HG03064 (cell line): ENCODE results near the gene CIB4.

Experiments used
- ATAC-seq: cut with Tn5 transposase; IDR thresholded peaks from one replicate; pipeline ENCODE4 v1.9.1; 2021; ENCODE audit warnings: low read depth; ENCODE audit not compliant: unreplicated experiment

CIB4 gene

DNA sequence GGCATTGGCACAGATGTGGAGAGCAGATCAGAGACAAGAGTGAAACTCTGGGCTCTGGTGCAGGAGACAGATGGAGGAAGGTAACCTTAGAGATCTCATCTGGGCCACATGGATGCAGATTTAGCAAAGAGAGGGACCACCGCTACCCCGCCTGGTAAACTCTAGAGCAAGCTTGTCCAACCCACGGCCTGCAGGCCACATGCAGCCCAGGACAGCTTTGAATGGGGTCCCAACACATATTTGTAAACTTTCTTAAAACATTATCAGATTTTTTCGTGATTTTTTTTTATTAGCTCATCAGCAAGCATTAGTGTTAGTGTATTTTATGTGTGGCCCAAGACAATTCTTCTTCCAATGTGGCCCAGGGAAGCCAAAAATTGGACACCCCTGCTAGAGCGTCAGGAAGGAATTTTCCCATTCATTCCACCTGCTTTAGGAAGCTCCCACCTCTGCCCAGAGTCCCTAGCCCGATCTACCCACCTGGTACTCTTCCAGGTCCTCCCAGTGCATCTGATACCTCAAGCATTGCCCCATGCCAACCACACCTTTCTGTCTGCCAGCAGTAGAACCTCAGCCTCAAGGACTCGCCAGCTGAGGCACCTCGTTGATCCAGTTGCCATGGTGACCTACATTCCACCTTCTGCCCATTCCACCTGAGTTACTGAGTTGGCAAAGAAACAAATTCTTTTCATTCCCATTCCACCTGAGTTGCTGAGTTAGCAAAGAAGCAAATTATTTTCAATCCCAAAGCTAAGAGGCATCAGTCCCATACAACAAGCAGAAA is at the start of gene CIB4:
Gene CIB4, minus strand, starts transcription at position 586 of the 784 bp plus-strand sequence. Its CDS starts 52 bp downstream, at position 534.
- ATAC-seq, result no peak

DNA sequence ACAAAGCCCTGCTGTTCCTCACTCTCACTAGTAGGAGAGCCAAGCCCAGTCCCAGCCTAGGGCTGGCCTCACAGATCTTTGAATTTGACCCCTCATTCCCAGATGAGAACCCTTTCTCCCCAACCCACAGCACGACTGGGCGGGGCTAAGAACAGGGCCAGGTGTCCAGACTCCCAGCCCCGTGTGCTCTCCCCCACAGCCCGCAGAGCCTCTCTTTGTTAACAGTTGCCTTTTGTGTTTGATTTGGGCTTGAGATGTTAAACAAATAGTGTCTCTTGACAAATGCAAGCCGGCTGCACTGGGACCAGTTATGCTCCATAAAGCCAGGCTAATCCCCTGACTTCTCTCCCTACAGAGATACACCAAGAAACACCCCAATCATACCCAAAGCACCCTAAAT is 46.6 kb upstream of the CIB4 start:
- no peak for ATAC-seq

DNA sequence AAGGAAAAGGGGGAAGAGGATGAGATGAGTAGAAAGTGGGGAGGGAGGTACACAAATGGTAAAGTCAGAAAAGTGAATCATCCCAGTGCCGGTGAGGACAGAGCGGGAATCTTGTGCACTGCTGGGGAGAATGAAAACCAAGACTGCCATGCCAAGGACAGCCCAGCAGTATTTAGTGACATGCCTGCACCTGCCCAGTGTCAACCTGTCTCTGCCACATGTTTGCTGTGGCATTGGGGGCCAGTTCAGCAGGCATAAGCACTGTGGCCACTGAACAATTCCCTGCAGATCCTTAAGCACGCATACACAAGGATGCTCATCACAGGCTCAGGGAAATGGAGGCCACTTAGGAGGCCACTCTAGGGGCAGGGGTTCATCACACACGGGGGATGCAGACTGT is 46.2 kb upstream of the CIB4 start:
- ATAC-seq, result no peak

DNA sequence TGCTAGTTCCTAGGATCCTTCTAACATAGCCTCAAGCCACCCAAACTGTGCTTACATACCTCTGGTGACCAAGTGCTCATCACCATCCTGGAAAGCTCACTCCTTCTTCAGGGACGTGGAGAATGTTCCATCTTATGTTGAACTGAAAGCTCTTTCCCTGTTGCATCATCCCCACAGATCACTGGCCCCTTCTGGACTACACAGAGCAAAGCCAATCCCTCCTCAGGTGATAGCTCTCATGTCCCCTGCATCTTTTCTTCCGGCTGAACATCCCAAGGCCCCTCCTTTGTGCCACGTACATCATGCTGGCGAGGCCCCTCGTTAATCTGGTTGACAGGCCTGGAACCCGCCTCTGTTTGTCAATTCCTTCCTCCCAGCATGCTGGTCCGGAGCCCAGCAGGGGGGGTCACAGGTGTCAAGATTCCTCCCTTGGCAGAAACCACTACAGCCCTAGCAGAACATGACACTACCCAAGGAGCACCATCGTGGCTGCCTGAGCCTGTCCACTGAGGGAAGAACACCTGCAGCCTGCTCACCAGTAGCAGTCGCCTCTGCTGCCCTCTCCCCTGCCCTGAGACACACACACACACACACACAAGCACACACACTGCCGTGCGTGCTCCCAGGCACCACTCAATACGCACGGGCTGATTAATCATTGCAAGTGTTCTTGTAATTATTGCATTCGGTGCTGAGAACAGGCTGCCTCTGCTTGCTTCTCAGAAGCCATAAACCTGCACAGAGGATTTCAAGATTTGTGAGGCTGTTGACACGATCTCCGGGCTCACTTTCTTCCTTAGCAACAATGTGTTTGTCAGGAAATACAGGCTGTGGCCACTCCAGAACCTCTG is 45.0 kb upstream of the CIB4 start:
- no peak for ATAC-seq

DNA sequence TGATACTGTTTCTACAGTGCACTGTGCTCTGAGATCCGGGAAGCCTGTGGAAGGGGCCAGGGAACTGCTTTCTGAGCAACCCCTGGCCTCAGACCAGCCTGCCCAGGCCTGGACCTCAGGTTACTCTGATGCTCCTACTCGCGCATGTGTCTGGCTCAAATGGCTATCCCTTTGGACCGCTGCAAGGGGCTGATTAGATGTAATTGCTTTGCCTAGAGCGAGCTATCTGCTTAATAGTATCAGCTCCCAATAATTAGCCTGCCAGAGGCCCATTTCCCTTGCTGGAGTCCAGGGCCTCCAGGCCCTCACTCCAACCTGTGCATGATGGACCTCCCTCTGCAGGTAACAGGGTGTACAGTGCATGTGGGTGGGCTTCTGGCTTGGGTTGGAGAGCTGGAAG is 44.2 kb upstream of the CIB4 start:
- ATAC-seq, result no peak

DNA sequence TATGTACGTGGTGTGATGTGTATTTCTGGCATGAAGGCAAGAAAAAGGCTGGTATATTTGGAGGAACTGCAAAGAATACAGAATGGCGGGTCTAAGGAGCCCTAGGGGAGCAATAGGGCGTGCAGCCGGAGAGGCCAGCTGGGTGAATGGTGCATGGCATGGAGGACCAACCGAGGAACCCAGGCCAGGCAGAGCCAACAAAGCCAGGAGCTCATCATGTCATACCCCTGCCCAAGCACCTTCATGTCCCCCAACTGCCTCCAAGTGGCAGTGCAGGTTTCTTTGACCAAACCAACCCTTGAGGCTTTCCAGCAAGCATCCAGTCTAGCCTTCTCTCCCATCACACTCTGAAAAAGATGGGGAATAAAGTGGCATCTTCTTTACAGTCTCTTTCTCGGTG is 42.4 kb upstream of the CIB4 start:
- no peak for ATAC-seq

DNA sequence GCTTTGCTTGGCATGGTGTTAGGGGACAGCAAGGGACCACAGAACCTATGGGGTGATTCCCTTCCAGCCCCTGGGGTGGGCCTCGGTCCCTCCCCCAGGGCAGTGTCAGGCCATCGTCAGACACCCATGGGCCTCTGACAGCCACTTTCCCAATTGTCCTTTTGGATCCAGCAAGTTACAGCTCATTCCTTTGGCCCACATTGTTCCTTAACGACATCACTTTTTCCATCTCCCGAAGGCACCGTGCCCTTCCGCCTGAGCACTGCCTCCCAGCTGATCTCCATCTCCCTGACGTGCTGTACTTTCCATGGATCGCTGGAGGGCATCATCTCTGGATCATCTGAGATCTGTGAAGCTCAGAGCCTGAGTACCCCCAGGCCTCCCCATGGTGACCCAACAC is 41.0 kb upstream of the CIB4 start:
- no peak for ATAC-seq

DNA sequence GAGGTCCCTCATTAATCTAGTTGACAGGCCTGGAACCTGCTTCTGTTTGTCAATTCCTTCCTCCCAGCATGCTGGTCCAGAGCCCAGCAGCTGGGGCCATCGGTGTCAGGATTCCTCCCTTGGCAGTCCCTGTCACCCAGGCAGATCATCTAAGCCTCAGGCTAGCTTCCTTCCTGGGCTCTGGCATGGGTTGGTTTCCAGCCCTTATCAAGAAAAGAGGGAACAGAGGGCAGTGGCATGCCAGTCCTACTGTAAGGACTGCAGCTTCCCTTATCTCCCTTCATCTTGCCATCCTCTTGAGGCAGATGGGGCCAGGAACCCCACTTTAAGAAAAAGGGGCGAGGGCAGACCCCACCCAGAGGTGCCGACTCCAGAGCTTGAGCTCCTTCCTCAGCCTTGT is 40.5 kb upstream of the CIB4 start:
- no peak for ATAC-seq

DNA sequence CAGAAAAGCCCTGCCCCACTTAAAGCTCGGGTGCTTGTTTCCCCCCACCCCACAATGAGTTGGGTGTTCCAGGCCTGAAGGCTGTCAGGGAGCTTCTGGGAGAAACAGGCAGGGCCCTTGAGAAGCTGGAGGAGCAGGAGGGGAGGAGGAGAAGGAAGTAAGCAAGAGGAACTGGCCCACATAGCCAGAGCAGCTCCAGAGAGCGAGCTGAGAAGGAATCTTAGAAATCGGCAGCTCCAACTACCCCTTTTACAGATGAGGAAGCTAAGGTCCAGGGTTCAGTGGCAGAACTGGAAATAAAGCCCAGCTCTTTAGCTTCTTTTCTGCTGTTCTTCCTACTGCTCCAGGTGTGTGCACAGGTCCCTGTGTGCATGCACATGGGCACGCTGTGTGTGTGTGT is 38.7 kb upstream of the CIB4 start:
- ATAC-seq, result no peak

DNA sequence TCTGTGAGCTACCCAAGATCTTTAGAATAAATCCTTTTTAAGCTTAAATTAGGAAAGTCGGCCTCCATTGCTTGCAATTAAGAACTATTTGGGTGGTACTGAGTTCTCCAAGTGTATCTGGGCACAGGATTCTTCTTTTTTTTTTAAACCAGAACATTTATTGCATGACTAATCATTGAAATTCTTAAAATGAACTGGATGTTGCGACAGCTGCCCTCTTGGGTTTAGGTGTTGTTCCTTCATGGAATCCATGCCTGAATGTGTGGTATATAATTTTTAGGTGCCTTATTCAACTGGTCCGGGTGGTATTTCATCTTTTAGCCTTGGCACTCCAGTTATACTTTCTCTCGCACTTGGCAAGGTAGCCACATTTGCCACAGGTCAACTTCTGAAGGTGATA is 36.9 kb upstream of the CIB4 start:
- ATAC-seq, result no peak

DNA sequence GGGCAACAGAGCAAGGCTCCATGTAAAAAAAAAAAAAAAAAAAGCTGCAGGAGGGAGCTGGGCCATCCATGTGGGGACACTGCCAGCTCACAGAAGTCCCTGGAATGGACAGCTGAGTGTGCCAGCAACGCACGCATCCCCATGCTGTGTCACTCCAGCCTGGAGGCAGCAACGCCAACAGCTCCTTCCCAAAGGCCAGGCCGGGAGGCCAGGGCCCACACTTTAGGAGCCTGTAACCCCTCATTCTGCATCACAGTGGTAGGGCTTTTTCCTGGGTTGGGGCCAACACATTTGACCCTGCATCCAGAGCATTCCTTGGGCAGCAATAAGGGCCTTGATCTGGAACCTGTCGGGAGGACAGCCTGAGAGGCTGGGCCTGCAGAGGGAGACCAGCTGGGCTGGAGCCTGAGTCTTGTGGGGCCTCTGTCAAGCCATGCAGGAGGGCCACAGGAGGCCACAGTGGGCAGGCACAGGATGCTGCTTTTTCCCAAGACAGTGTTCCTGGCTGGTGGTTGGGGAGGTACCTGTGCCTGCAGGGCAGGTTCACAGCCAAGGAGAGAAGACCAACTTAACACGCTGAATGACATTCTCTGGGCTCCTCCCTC is 34.6 kb upstream of the CIB4 start:
- ATAC-seq, result no peak

DNA sequence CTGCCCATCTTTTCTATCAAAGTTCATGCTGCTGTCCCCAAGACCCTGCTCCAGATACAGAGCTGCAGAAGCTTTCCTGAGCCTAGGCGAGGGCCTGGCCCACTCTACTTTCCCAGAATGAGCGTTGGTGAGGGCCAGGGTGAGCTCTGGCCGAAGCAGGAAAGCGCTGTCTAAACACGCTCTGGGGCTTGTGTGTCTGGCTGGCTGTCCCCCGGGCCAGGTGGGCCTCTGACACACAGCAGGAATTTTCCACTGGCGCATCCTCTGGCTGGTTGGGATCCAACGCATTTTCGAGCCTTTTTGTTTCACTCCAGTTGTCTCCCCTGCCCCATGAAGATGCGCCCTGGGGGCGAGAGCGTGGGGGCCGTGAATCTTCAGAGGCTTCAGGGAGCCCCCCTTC is 33.6 kb upstream of the CIB4 start:
- ATAC-seq, result no peak

DNA sequence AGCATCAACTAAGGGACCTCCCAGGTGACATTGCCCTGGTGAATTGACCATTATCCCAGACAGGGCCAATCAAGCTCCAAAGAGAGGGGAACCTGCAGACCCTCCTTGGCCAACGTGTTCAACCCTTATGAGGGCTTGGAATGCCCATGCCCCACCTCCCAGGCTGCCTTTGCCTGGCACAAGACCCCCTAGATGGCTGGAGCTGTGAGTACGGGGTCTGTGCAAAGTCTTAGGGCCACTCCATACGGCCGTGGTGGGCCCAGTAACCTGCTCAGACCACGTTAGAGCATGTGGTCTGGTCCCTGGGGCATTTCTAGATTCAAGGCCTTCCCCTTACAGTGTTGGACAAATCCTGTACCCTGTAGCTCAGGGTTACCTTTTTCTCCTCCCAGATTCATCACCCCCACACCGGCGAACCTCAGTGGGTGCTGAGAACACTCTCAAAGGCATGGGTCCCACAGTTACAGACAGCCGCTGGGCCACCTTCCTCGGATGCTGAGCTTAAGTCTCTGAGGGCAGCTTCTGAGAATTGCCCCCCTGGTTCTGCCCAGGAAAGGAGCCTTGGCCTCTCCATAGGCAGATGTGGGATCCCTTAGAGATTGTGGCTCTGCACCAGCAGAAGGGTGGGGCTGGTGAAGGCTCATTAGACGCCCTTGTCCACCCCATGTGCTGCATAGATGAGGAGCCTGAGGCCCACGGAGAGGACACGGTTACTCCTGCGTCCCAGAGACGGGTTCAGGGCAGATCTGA is 33.0 kb upstream of the CIB4 start:
- no peak for ATAC-seq

DNA sequence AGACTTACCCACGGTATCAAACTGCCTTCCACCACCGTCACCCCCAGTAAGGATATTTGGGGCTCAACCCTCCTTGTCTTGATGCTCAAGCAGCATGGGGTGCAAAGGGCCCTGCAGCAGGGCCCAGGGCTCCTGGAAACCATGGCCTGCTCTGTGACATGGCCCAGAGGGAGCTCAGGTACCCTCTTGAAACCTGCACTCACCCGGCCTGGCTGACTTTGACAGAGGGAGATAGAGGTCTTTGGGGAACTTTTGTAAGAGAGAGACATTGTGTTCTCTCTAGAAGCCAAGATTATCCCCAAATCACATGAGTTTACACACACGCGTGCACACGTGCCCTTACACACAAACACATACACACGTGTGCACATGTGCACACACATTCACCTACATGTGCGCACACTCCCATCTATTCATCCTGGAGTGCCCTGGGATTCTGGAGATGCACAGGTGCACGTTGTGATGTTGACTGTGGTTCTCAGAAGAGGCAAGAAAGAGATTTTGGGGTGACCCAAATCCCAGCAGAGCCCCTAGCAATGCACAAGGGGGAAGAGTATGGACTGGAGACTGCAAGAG is 31.7 kb upstream of the CIB4 start:
- ATAC-seq, result no peak

DNA sequence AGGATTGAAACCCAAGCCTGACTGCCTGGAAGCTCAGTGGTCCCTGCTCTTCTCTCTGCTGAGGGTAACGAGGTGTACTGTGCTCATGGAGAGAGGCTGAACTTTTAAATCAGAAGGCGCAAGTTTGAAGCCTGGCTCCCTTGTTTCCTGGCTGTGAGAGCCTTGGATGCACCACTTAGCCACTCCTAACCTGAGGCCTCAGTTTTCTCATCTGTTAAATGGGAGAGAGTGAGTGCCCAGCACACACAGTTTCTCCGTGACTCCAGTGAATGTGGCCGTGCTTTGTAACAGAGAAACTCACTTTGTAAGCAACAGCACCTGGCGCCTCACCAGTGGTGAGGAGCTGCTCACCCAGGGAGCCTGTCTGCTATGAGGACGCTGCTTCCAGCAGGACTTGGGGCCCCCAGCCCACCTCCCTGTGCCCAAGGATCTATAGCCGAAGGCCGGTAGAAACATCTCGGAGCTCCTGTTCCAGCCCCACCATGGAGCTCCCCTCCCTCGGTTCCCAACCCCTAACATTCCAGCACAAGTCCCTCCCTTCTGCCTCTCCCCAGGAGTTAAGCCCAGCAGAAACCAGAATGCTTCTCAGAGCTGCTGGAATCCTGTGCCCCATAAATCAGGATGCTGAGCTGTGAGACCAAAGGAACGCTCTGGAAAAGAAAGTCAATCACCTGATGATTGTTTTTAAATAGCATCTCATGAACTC is 31.1 kb upstream of the CIB4 start:
- no peak for ATAC-seq

DNA sequence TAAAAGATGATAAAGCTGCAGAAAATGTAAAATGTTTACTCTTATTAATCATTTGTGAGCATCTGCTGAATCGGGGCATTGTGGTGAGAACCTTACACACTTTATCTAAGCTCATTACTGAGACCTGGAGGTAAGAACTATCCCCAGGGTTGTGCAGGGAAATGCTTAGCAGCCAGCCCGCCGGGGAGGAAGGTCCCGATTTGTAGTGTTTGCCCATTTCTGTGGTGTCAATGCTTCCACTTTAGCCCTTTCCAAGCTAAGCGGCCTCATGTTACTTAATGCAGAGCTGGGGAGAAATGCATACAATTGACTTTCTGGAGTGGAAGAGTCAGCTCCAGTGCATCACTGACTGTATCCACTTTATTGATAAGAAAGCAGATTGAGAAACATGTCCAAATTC is 30.5 kb upstream of the CIB4 start:
- ATAC-seq, result no peak

DNA sequence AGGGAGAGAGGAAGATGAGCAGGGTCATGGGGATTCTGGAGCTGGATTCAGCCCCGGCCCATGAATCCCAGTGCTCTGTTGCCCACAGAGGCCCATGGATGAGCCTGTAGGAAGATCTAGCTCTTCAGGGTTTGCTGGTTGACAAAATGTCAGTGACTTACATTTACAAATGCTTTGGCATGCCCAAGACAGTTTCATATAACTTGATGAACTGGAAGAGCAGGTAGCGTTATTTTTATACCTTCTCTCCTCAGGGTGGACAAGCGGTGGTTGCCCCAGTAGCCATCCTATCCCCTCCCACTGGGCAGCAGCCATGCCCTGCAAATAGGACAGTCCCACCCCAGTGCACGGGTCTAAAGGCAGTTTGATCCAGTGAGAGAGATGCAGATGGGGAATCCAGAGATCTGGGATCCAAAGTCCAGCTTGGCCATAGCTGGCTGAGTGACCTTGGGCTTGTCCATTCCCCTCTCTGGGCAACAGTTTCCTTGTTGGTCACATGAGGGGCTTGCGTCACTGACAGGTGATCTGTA is 29.8 kb upstream of the CIB4 start:
- ATAC-seq, result no peak

DNA sequence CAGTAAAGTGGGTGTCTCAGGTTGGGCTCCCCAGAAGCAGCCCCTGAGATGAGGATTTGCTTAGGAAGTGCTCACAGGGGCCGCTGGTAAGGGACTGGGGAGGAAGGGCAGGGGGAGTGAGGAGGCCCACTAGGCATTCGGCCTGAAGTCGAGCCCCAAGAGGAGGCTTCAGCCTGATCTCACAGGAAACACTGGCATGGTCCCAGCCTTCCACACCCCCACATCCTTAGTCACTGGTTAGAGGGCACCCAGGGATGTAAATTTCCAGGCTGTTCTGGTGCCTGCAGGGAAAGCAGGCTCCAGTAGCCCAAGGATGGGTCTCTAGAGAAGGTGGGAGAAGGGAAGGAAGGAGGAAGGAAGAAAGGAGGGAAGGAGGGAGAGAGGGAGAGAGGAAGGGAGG is 29.0 kb upstream of the CIB4 start:
- no peak for ATAC-seq

DNA sequence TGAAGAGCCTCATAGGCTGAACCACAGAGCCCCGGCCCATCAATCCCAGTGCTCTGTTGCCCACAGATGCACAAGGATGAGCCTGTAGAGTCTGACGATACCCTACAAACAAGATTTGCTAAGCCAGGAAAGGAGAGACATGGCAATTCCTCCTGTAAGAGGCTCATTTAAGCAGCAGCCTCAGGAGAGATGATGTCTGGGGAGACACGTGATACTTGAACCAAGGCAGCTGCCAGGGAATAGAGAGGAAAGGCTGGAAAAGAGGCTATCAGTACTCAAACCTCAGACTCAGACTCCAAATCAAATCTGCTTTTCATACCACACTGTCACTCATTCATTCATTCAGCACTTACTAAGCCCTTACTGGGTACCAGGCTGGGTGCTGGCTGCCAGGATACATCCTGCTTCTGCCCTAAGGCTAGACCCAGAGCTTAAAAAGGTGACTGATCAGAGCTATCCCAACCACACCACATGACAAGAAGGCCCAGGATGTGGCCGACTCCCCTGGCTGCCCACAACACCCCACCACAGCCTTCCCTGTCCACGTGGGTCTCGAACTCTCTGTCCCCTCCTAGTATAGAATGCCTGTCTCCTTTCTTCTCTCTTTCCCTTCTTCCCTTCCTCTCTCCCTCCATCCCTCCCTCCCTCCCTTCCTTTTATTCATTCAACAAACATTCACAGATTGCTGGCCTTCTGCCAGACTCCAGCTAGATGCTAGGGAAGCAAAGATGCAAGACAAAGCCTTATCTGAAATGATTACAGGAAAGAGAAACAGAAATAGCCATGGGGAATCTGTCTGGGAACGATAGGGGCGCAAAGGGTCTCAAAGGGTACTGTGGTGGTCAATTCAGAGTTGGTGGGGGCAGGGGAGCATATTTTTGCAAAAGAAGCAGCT is 27.9 kb upstream of the CIB4 start:
- no peak for ATAC-seq
